Renal cortex interstitium (tissue), 11 donors: ENCODE data around the gene PDE6A. TPM values are rescaled to one million over a fixed set of nuclear protein-coding genes. Genes with fewer than 3 reads are reported as not detected.

Experiments
- DNase-seq, 11 donors: peaks; one replicate each; pipeline ENCODE4 v3.0.0-alpha.2; 2013; ENCODE audit warnings: low read depth in 9 of 11, low spot score in 4 of 11; ENCODE audit errors: extremely low read depth in 1 of 11
- polyA plus RNA-seq, 3 donors: library from polyadenylated mRNA; unstranded; fragments of 120-200 nt; gene quantifications; one replicate each; pipeline ENCODE4 v1.2.1, GENCODE V29; 2013; ENCODE audit not compliant: insufficient read length in 3 of 3

The PDE6A gene
- polyA plus RNA-seq, 3 donors, result 0.12 to 0.16 (median 0.14) TPM

GRCh38 chr5:149935431-149935901 lies 9.1 kb downstream of the PDE6A start:
- no peak for DNase-seq

GRCh38 chr5:149932445-149933350 lies 11.9 kb downstream of the PDE6A start:
- no peak for DNase-seq

GRCh38 chr5:149931992-149932436 lies 12.6 kb downstream of the PDE6A start:
- no peak for DNase-seq

GRCh38 chr5:149930749-149931574 lies 13.6 kb downstream of the PDE6A start:
- no peak for DNase-seq

- DNase-seq, result no peak
These were observed 14.4 kb downstream of the PDE6A start for GRCh38 chr5:149930043-149930748.

- DNase-seq, result no peak
These were observed 20.1 kb downstream of the PDE6A start for GRCh38 chr5:149924486-149924885.

GRCh38 chr5:149922950-149923349 lies 21.6 kb downstream of the PDE6A start:
- DNase-seq, result no peak

GRCh38 chr5:149921597-149921996 lies 23.0 kb downstream of the PDE6A start:
- no peak for DNase-seq

GRCh38 chr5:149917073-149917676 lies 27.4 kb downstream of the PDE6A start:
- DNase-seq, result no peak

- DNase-seq, result no peak
These were observed 28.1 kb downstream of the PDE6A start for GRCh38 chr5:149916334-149917072.

GRCh38 chr5:149915392-149916260 lies 29.0 kb downstream of the PDE6A start:
- no peak for DNase-seq

- DNase-seq, result no peak
These were observed 30.9 kb downstream of the PDE6A start for GRCh38 chr5:149913436-149914419.

- no peak for DNase-seq
These were observed 32.2 kb downstream of the PDE6A start for GRCh38 chr5:149912226-149912871.

- DNase-seq, result no peak
These were observed 33.6 kb downstream of the PDE6A start for GRCh38 chr5:149911031-149911430.

- DNase-seq, result no peak
These were observed 36.8 kb downstream of the PDE6A start for GRCh38 chr5:149907828-149908227.

GRCh38 chr5:149904977-149905376 lies 39.6 kb downstream of the PDE6A start:
- no peak for DNase-seq
